ENCODE results near the gene UNC13B. TPM values are rescaled to one million over a fixed set of nuclear protein-coding genes. Genes with fewer than 3 reads are reported as not detected.
"Not testable (repeated sequence)": the region's sequence is repeated elsewhere in the genome, so short reads cannot be mapped to it uniquely, and the experiment has no call there.

UNC13B gene
- total RNA-seq, 3 donors from 2014 or later, result 1.6 to 2.8 (median 2.0) TPM

DNA sequence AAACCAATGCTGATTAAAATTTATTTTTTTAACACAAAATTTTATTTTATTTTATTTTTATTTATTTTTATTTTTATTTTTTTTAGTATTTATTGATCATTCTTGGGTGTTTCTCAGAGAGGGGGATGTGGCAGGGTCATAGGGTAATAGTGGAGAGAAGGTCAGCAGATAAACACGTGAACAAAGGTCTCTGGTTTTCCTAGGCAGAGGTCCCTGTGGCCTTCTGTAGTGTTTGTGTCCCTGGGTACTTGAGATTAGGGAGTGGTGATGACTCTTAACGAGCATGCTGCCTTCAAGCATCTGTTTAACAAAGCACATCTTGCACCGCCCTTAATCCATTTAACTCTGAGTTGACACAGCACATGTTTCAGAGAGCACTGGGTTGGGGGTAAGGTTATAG lies 20.6 kb downstream of the UNC13B start:
- H3K36me3 Mint-ChIP-seq (ENCODE audit: insufficient read depth); ATAC-seq; H3K27me3 Mint-ChIP-seq (ENCODE audit: low read depth); H3K4me1 Mint-ChIP-seq (ENCODE audit: low read depth); H3K4me3 Mint-ChIP-seq; H3K9me3 Mint-ChIP-seq; DNase-seq: not testable (repeated sequence)

DNA sequence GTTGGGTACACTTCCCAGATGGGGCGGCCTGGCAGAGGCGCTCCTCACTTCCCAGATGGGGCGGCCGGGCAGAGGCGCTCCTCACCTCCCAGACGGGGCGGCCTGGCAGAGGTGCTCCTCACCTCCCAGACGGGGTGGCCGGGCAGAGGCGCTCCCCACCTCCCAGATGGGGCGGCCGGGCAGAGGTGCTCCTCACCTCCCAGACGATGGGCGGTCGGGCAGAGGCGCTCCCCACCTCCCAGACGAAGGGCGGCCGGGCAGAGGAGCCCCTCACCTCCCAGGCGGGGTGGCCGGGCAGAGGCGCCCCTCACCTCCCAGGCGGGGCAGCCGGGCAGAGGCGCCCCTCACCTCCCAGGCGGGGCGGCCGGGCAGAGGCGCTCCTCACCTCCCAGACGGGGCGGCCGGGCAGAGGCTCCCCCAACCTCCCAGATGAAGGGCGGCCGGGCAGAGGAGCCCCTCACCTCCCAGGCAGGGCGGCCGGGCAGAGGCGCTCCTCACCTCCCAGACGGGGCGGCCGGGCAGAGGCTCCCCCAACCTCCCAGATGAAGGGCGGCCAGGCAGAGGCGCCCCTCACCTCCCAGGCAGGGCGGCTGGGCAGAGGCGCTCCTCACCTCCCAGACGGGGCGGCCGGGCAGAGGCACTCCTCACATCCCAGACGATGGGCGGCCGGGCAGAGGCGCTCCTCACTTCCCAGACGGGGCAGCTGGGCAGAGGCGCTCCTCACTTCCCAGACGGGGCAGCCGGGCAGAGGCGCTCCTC lies 21.4 kb downstream of the UNC13B start:
- not testable (repeated sequence) for H3K4me1 Mint-ChIP-seq (ENCODE audit: low read depth); H3K27me3 Mint-ChIP-seq (ENCODE audit: low read depth); ATAC-seq; H3K4me3 Mint-ChIP-seq; DNase-seq; H3K36me3 Mint-ChIP-seq (ENCODE audit: insufficient read depth); H3K9me3 Mint-ChIP-seq

DNA sequence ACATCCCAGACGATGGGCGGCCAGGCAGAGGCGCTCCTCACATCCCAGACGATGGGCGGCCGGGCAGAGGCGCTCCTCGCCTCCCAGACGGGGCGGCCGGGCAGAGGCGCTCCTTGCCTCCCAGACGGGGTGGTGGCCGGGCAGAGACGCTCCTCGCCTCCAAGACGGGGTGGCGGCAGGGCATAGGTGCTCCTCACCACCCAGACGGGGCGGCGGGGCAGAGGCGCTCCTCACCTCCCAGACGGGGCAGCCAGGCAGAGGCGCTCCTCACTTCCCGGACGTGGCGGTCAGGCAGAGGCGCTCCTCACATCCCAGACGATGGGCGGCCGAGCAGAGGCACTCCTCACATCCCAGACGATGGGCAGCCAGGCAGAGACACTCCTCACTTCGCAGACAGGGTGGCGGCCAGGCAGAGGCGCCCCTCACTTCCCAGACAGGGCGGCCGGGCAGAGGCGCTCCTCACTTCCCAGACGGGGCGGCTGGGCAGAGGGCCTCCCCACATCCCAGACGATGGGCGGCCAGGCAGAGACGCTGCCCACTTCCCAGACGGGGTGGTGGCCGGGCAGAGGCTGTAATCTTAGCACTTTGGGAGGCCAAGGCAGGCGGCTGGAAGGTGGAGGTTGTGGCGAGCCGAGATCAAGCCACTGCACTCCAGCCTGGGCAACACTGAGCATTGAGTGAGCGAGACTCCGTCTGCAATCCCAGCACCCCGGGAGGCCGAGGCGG lies 22.1 kb downstream of the UNC13B start:
- H3K36me3 Mint-ChIP-seq (ENCODE audit: insufficient read depth); H3K27me3 Mint-ChIP-seq (ENCODE audit: low read depth); H3K4me3 Mint-ChIP-seq; H3K4me1 Mint-ChIP-seq (ENCODE audit: low read depth); DNase-seq; ATAC-seq; H3K9me3 Mint-ChIP-seq: not testable (repeated sequence)

DNA sequence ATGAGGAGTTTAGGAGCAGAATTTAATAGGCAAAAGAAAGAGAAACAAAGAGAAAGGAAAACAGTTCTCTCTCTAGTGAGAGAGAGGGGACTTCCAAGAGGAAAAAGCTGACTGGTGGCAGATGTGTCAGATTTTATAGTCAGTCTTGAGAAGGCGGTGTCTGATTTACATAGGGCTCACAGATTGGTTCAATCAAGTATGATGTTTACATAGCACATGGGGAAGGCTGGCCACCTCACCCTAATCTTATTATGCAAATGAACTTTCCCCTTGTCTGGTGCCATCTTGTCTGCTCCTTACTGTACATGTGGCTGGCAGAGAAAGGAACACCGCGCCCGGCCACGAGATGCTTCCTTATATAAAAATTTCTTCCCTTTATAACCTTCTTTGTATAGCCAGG lies 24.7 kb downstream of the UNC13B start:
- peaks cover 3% of the 10 kb centered on the region for H3K9me3 Mint-ChIP-seq
- no peak overlapping the region for H3K4me3 Mint-ChIP-seq
- H3K27me3 Mint-ChIP-seq (ENCODE audit: low read depth), result peaks cover 2% of the 10 kb centered on the region
- H3K4me1 Mint-ChIP-seq (ENCODE audit: low read depth), result no peaks in the 10 kb centered on the region
- DNase-seq (no peak), ATAC-seq (no peak)
- peaks cover under 1% of the 10 kb centered on the region for H3K36me3 Mint-ChIP-seq (ENCODE audit: insufficient read depth)

DNA sequence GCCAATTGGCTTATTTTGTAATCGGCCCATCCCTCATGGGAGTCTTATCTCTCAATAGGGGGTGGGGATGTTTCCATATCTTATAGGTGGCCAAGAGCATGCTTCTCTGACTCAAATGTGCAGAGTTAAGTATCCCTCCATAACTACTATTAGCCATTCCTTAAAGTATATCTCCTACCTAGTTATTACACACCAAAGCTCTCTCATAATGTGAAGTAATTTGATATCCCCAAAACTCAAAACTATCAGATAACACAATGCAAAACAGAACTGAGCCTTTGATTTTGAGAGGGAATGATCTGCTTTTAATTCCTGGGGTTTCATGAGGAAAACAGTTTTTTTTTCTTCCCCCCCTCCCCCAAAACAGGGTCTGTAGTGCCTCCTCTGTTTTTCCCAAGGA lies 28.4 kb downstream of the UNC13B start:
- H3K4me3 Mint-ChIP-seq, result no peak overlapping the region
- H3K4me1 Mint-ChIP-seq (ENCODE audit: low read depth), result no peaks in the 10 kb centered on the region
- H3K9me3 Mint-ChIP-seq, result peaks cover 10% of the 10 kb centered on the region
- DNase-seq (no peak), ATAC-seq (no peak)
- peaks cover 3% of the 10 kb centered on the region for H3K27me3 Mint-ChIP-seq (ENCODE audit: low read depth)
- peaks cover 5% of the 10 kb centered on the region for H3K36me3 Mint-ChIP-seq (ENCODE audit: insufficient read depth)

DNA sequence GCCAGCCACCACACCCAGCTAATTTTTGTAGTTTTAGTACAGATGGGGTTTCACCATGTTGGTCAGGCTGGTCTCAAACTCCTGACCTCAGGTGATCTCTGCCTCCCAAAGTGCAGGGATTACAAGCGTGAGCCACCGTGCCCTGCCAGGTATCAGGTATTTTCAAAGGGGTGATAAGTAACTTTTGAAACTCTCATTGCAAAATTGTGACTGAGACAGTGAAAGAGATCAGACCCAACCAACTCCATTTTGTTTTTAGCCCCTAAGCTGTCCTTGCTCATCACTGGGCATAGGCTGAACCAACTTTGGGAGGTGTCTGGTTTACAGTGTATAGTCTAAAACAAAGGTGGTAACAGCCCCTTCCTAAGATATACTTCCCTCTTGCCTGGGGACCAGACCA lies 29.3 kb downstream of the UNC13B start:
- H3K4me1 Mint-ChIP-seq (ENCODE audit: low read depth), result no peaks in the 10 kb centered on the region
- ATAC-seq, result no peak
- peaks cover 10% of the 10 kb centered on the region for H3K9me3 Mint-ChIP-seq
- H3K27me3 Mint-ChIP-seq (ENCODE audit: low read depth), result peaks cover 3% of the 10 kb centered on the region
- no peak overlapping the region for H3K4me3 Mint-ChIP-seq
- H3K36me3 Mint-ChIP-seq (ENCODE audit: insufficient read depth), result peaks cover 5% of the 10 kb centered on the region
- DNase-seq, result no peak

DNA sequence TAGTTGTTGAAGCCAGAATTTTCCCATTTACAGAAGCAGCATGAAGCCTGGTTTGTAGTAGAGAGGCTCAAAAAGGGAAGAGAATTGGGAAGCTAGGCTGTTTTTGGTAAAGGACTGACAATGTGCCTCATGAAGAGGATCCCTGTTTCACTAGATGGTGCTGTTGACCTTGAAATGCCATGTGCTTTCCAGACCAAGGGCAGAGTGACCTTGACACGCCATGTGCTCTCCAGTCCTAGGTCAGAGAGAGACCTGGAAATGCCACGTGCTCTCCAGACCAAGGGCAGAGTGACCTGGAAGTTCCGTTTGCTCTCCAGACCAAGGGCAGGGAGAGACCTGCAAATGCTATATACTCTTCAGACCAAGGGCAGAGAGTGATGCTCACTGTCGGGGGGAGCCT lies 32.0 kb downstream of the UNC13B start:
- Mint-ChIP-seq H3K27me3 (ENCODE audit: low read depth) (peaks cover 3% of the 10 kb centered on the region), H3K36me3 (ENCODE audit: insufficient read depth) (peaks cover 5% of the 10 kb centered on the region), H3K4me3 (no peak overlapping the region), H3K4me1 (ENCODE audit: low read depth) (no peaks in the 10 kb centered on the region), H3K9me3 (peaks cover 10% of the 10 kb centered on the region)
- DNase-seq (no peak), ATAC-seq (no peak)

DNA sequence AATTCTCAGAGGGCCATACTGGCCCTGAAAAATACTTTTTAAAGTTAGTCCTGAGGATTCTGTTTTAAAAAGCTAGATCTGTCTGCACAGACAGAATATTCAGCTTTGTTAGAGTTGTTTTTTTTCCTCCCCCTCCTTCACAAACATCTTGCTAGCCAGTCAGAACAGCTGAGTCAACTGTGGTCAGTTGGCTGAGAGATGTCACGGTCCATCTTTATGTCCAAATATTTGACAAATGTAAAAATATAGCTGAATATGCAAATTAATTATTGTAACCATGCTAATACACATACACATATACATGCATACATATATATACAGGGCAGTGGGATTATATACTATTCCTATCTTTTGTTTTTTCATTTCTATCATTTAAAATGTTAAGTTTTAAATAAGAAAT lies 33.9 kb downstream of the UNC13B start:
- peaks cover 5% of the 10 kb centered on the region for H3K36me3 Mint-ChIP-seq (ENCODE audit: insufficient read depth)
- H3K4me3 Mint-ChIP-seq, result no peak overlapping the region
- H3K4me1 Mint-ChIP-seq (ENCODE audit: low read depth), result no peaks in the 10 kb centered on the region
- H3K27me3 Mint-ChIP-seq (ENCODE audit: low read depth), result peaks cover 3% of the 10 kb centered on the region
- ATAC-seq (no peak), DNase-seq (no peak)
- peaks cover 10% of the 10 kb centered on the region for H3K9me3 Mint-ChIP-seq

DNA sequence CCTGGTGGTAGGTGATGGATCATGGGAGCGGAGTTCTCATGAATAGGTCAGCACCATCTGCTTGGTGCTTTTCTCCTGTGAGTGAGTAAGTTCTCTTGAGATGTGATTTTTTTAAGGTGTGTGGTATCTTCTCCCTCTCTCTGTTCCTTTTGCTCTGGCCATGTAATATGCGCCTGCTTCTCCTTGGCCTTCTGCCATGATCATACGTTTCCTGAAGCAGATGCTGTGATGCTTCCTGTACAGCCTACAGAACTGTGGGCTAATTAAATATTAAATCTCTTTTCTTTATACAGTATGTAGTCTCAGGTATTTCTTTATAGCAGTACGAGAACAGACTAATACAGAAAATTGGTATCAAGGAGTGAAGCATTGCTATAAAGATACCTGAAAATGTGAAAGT lies 36.4 kb downstream of the UNC13B start:
- Mint-ChIP-seq H3K27me3 (ENCODE audit: low read depth) (no peaks in the 10 kb centered on the region), H3K9me3 (peaks cover 7% of the 10 kb centered on the region), H3K4me1 (ENCODE audit: low read depth) (no peaks in the 10 kb centered on the region), H3K36me3 (ENCODE audit: insufficient read depth) (peaks cover 2% of the 10 kb centered on the region), H3K4me3 (no peak overlapping the region)
- no peak for DNase-seq
- no peak for ATAC-seq

DNA sequence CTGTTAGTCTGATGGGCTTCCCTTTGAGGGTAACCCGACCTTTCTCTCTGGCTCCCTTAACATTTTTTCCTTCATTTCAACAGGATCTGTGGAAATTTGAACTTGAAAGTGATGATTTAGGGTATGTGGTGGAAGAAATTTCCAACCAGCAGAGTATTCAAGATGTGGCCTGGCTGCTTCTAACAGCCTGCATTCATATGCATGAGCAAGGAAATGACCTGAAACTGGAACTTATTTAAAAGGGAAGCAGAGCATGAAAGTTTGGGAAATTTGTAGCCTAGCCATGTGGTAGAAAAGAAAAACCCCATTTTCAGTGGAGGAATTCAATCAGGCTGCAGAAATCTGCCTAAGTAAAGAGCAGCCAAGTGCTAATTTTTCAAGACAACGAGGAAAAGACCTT lies 41.7 kb downstream of the UNC13B start:
- peaks cover 4% of the 10 kb centered on the region for H3K27me3 Mint-ChIP-seq (ENCODE audit: low read depth)
- peaks cover 15% of the 10 kb centered on the region for H3K9me3 Mint-ChIP-seq
- DNase-seq (no peak), ATAC-seq (no peak)
- H3K4me1 Mint-ChIP-seq (ENCODE audit: low read depth), result no peaks in the 10 kb centered on the region
- peaks cover 2% of the 10 kb centered on the region for H3K36me3 Mint-ChIP-seq (ENCODE audit: insufficient read depth)
- H3K4me3 Mint-ChIP-seq, result no peak overlapping the region

DNA sequence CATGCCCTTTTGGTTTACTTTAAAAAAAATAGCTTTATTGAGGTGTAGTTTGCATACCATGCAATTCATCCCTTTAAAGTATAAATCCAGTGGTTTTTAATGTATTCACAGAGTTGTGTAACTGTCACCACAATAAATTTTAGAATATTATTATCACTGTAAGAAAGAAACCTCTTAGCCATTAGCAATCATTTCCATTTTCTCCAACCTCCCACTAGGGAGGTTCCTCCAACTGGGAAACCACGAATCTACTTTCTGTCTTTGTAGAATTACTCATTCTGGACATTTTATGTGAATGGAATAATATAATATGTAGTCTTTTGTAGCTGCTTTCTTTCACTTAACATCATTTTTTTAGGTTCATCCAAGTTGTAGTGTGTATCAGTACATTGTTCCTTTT lies 43.5 kb downstream of the UNC13B start:
- no peak for DNase-seq
- ATAC-seq, result no peak
- H3K9me3 Mint-ChIP-seq, result peaks cover 15% of the 10 kb centered on the region
- no peaks in the 10 kb centered on the region for H3K4me1 Mint-ChIP-seq (ENCODE audit: low read depth)
- no peak overlapping the region for H3K4me3 Mint-ChIP-seq
- H3K36me3 Mint-ChIP-seq (ENCODE audit: insufficient read depth), result peaks cover 2% of the 10 kb centered on the region
- peaks cover 4% of the 10 kb centered on the region for H3K27me3 Mint-ChIP-seq (ENCODE audit: low read depth)

DNA sequence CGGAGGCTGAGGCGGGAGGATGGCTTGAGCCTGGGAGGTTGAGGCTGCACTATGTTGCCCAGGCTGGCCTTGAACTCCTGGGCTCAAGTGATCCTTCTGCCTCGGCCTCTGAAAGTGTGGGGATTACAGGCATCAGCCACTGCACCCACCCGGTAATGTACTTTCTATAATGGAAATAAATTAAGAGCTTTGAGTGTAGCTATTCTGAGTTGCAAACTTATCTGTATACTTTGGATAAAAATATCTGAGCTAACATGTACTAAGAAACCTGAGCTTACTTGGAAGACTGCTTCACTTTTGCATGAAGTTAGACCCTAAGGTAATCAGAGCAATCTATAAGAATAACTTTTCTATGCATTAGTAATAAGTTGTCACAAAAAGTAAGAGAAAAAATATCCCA lies 50.0 kb downstream of the UNC13B start:
- Mint-ChIP-seq H3K4me1 (ENCODE audit: low read depth) (no peaks in the 10 kb centered on the region), H3K4me3 (no peak overlapping the region), H3K9me3 (peaks cover 3% of the 10 kb centered on the region), H3K36me3 (ENCODE audit: insufficient read depth) (no peaks in the 10 kb centered on the region), H3K27me3 (ENCODE audit: low read depth) (no peaks in the 10 kb centered on the region)
- no peak for ATAC-seq
- no peak for DNase-seq

DNA sequence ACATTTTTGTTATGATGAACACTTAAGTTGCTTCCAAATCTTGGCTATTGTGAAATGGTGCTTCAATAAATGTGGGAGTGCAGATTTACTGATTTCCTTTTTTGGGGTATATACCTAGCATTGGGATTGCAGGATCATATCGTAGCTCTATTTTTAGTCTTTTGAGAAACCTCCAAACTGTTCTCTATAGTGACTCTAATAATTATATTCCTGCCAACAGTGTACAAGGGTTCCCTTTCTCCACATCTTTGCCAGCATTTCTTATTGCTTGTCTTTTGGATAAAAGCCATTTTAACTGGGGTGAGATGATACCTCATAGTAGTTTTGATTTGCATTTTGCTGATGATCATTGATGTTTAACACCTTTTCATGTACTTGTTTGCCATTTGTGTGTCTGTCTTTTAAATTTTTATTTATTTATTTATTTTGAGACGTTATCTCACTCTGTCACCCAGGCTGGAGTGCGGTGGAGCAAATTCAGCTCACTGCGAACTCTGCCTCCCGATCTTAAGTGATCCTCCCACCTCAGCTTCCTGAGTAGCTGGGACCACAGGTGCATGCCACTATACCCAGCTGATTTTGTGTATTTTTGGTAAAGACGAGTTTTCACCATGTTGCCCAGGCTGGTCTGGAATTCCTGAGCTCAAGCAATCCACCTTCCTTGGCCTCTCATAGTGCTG lies 59.0 kb downstream of the UNC13B start:
- peaks cover 22% of the 10 kb centered on the region for H3K9me3 Mint-ChIP-seq
- peaks cover 3% of the 10 kb centered on the region for H3K36me3 Mint-ChIP-seq (ENCODE audit: insufficient read depth)
- peaks cover 8% of the 10 kb centered on the region for H3K27me3 Mint-ChIP-seq (ENCODE audit: low read depth)
- H3K4me3 Mint-ChIP-seq, result no peak overlapping the region
- ATAC-seq, result no peak
- H3K4me1 Mint-ChIP-seq (ENCODE audit: low read depth), result no peaks in the 10 kb centered on the region
- no peak for DNase-seq

DNA sequence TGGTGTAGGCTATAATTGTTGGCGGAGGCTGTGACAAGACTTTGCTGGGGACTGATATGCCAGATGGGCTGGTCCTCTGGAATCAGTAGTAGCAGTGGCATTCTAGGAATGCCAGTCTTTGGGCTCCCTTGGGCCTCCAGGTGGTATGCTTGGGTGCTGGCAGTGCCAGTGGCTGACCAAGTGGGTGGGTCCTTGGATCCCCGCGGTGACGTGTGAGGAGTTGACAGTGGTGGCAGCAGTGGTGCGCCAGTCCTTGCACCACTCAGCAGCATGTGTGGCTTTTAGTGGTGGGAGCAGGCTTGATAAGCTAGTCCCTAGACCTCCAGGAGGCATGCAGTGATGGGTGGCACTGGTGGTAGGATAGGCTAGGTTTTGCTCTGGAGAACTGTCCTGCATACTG lies 63.9 kb downstream of the UNC13B start:
- H3K36me3 Mint-ChIP-seq (ENCODE audit: insufficient read depth), result peaks cover 3% of the 10 kb centered on the region
- no peaks in the 10 kb centered on the region for H3K4me1 Mint-ChIP-seq (ENCODE audit: low read depth)
- no peak overlapping the region for H3K4me3 Mint-ChIP-seq
- DNase-seq (no peak), ATAC-seq (no peak)
- H3K9me3 Mint-ChIP-seq, result peaks cover 17% of the 10 kb centered on the region
- H3K27me3 Mint-ChIP-seq (ENCODE audit: low read depth), result peaks cover 8% of the 10 kb centered on the region

DNA sequence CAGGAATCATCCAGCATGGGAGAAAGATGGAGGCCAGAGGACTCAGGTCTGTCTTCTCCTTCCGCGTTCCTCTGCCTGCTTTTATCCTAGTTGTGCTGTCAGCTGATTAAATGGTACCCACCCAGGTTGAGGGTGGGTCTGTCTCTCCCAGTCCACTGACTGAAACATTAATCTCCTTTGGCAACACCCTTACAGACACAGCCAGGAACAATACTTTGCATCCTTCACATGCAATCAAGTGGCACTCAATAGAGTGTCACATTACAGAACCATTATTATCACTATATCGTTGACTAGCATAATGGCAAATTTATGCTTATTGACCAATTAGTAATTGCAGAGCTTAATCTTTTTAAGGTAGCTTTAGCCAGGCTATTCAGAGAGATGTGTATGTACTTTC lies 64.8 kb downstream of the UNC13B start:
- Mint-ChIP-seq H3K4me3 (no peak overlapping the region), H3K9me3 (peaks cover 16% of the 10 kb centered on the region), H3K36me3 (ENCODE audit: insufficient read depth) (peaks cover 3% of the 10 kb centered on the region), H3K4me1 (ENCODE audit: low read depth) (no peaks in the 10 kb centered on the region), H3K27me3 (ENCODE audit: low read depth) (peaks cover 8% of the 10 kb centered on the region)
- DNase-seq, result no peak
- no peak for ATAC-seq

Data from activated T-cell treated with anti-CD3 and anti-CD28 coated beads, Interleukin-2, amount 50 U/mL, for 4 hours (primary cell).